GM12873 (cell line): ENCODE results near the gene PRKCA.

Source experiments
- TF ChIP-seq, protein P1 (sequence below): IDR thresholded peaks from 2 replicates; pipeline ENCODE4 v1.5.1; 2012; ENCODE audit warnings: low read depth, mild to moderate bottlenecking, moderate library complexity, low read length, control low read depth; ENCODE audit not compliant: insufficient read depth; ENCODE audit errors: missing control alignments

The PRKCA gene

DNA sequence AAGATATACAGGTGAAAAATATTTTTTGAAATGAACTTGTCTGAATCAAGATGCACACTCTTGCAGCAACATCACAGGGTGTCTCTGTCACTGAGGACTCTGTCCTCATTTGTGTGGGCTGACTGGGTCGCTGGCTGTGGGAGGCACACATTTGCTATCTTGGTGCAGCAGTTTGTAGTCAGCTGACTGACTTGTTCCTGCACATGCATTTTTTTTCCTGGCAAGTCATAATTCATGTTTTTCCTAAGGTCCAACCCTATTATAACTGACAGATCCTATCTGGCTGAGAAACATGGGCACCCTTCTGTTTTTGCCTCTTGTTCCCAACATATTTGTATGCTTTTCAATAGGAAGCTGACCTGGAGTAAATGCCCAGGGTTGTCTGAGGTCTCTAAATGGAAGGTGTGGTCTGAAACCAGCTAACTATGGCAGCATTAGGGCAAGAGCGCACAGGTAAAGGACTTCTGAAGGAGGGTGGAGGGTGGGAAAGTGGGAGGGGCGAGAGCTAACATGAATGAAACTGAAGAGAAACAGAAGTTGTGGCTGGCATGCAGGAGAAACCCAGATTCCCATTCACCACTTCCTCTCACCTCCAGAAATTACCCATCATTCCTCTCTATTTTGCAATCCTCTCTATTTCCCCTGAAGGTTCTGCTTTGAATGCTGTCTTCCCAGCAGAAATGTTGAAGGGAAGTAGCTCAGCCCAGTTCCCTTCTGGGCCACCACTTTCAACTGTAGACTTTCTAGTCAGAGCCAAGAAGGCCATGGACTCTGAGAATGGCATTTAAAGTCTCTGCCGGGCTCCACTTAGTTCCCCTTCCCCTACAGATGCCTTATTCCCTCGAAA lies 166.1 kb downstream of the PRKCA start:
- TF ChIP-seq, protein P1, sequence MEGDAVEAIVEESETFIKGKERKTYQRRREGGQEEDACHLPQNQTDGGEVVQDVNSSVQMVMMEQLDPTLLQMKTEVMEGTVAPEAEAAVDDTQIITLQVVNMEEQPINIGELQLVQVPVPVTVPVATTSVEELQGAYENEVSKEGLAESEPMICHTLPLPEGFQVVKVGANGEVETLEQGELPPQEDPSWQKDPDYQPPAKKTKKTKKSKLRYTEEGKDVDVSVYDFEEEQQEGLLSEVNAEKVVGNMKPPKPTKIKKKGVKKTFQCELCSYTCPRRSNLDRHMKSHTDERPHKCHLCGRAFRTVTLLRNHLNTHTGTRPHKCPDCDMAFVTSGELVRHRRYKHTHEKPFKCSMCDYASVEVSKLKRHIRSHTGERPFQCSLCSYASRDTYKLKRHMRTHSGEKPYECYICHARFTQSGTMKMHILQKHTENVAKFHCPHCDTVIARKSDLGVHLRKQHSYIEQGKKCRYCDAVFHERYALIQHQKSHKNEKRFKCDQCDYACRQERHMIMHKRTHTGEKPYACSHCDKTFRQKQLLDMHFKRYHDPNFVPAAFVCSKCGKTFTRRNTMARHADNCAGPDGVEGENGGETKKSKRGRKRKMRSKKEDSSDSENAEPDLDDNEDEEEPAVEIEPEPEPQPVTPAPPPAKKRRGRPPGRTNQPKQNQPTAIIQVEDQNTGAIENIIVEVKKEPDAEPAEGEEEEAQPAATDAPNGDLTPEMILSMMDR, result no peak

DNA sequence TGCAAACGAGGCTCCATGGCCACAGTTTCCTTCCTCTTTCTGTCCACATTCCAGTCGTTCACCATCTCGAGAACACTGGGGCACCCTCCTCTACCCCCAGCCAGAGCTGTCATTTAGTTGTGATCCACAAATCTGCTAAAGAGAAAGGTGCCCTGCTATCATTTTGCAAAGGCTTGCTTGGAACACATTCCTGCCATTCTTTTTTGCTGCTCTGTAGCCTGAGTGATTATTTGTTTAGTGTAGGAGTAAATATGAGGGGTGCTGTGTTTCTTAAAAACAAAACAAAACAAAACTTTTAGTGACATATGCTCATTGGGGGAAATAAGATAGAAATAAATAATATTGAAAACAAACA lies 166.7 kb downstream of the PRKCA start:
- TF ChIP-seq, protein P1, result no peak

- TF ChIP-seq, protein P1, result no peak
Observed at GRCh38 chr17:66469461-66469860, 167.0 kb downstream of the PRKCA start.

DNA sequence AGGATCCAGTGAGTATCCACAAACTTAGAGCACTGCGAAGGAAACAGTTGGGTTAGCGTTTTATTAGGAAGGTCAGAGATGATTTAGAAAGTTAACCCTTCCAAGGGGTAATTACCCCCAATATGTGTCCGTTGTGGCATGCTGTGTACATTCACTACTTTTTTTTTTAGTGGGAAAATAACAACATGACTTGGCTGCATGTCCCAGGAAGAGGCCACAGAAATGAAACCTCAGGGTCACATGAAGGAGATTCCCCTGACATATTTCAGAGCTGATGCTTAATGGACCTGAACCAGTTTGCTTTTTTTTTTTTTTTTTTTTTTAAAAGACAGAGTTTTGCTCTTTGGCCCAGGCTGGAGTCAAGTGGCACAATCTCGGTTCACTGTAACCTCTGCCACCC lies 167.5 kb downstream of the PRKCA start:
- TF ChIP-seq, protein P1, result no peak

DNA sequence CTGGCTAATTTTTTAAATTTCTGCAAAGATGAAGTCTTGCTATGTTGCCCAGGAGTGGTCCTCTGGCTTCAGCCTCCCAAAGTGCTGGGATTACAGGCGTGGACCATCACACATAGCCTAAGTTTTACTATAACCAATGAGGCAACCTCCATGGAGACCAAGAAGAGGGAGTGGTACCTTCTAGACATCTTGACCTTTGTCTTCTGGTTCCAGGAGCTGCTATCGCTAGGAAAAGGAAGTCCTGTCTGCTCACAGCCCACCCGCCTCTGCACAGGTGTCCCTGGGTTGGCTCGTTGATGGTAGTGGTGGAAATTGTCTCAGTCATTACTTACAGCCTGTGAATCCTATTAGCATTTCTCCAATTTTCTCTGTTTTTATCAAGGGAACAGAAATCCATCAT lies 169.7 kb downstream of the PRKCA start:
- TF ChIP-seq, protein P1, result no peak

DNA sequence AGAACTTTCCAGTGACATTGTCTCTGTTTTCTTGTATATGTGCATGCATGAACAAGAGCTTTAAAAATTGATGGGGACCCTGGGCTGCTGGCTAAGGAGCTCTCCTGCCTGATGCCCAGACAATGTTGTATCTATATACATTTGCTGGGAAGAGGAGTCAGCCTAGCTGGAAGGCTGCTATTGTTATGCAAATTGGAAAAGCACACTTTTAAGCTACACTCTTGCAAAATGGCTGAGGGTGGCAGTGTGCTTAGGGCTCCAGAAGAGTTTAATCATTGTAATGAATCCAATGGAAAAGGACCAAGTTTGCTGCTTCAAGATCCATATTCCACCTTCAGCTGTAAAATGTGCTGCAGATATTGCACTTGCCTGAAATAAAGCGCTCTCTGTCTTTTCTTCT lies 171.8 kb downstream of the PRKCA start:
- TF ChIP-seq, protein P1, result no peak

- TF ChIP-seq, protein P1, result no peak
Observed at GRCh38 chr17:66474806-66475497, 172.5 kb downstream of the PRKCA start.
